T-helper 17 cell (primary cell): ENCODE measurements around the gene CDKN3. TPM values are rescaled to one million over a fixed set of nuclear protein-coding genes. Genes with fewer than 3 reads are reported as not detected.

ENCODE experiments used
- ATAC-seq: fragments of 150-1000 bp; cut with Tn5 transposase; 2 replicates; pipeline ENCODE4 v1.10.0; 2021; ENCODE audit warnings: mild to moderate bottlenecking, moderate library complexity
- DNase-seq, 3 donors: peaks; one replicate each; pipeline versions ENCODE4 v3.0.0 to v3.0.0-alpha.2; 2020 to 2021
- H3K9me3 ChIP-seq: one replicate; pipeline ENCODE4 v1.7.0; 2013; ENCODE audit warnings: low read length, mild to moderate bottlenecking; ENCODE audit not compliant: control insufficient read depth, poor library complexity, severe bottlenecking
- H3K27ac Mint-ChIP-seq: one replicate; pipeline ENCODE4 v1.8.0; 2022; ENCODE audit warnings: mild to moderate bottlenecking, moderate library complexity, mixed read lengths
- H3K27me3 Mint-ChIP-seq: one replicate; pipeline ENCODE4 v1.8.0; 2022; ENCODE audit warnings: mixed read lengths
- H3K36me3 Mint-ChIP-seq: one replicate; pipeline ENCODE4 v1.8.0; 2022; ENCODE audit warnings: low read depth, mixed read lengths
- H3K4me1 Mint-ChIP-seq: one replicate; pipeline ENCODE4 v1.8.0; 2022; ENCODE audit warnings: mild to moderate bottlenecking, mixed read lengths
- H3K4me3 Mint-ChIP-seq: one replicate; pipeline ENCODE4 v1.8.0; 2022; ENCODE audit warnings: mild to moderate bottlenecking, moderate library complexity, mixed read lengths
- total RNA-seq, 4 donors: library from RNA in 2 of 4; stranded (reverse) in 2 of 4; gene quantifications; one replicate each; pipeline ENCODE4 v1.2.3 and lab custom pipeline; 2022 to 2026

Gene CDKN3
- total RNA-seq (1 to 10 TPM; 1.1 to 1.5 TPM), total RNA-seq (lab: John Stamatoyannopoulos, UW) (0.90 to 2.0 reads per million in 2 donors)

- Mint-ChIP-seq H3K27ac (peak within 1 kb of the TSS; percentile 61), H3K4me1 (peaks cover 14% of the 10 kb centered on the region), H3K4me3 (peak within 1 kb of the TSS; percentile 92), H3K27me3 (peaks cover 4% of the 10 kb centered on the region), H3K36me3 (no peaks in the 10 kb centered on the region)
- DNase-seq (peak; percentile 92 to 96 (median 96)), ATAC-seq (peak; percentile 95)
- H3K9me3 ChIP-seq: no peaks in the 10 kb centered on the region
Observed at GRCh38 chr14:54396493-54397335, at the start of gene CDKN3. TSS of gene CDKN3 (plus strand) at chr14:54397007. CDS start at chr14:54397069, 62 bp downstream.

DNA sequence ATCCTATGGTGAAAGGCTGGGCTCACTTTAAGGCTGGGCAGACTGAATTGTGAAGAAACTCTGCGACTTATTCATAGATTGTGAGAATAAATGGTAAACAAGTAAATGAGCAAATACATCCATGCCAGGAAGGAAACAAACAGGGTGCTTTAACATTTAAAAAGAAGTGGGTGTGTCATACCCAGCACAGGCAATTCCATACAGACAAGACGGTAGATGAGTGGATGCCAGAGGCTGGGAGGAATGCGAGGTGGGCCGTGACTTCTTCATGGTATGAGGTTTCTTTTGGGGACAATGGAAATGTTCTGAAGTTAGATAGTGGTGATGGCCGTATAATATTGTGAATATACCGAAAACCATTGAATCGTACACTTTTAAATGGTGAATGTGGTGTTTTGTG is 49.8 kb upstream of the CDKN3 start:
- DNase-seq (no peak), ATAC-seq (no peak)
- Mint-ChIP-seq H3K4me1 (peaks cover 6% of the 10 kb centered on the region), H3K27me3 (peaks cover 30% of the 10 kb centered on the region), H3K27ac (no peak overlapping the region), H3K4me3 (peak overlapping the region; percentile 41), H3K36me3 (peaks cover 3% of the 10 kb centered on the region)
- no peaks in the 10 kb centered on the region for H3K9me3 ChIP-seq

GRCh38 chr14:54348001-54348611 is 48.7 kb upstream of the CDKN3 start:
- Mint-ChIP-seq H3K36me3 (peaks cover 3% of the 10 kb centered on the region), H3K4me1 (peaks cover 6% of the 10 kb centered on the region), H3K27ac (no peak overlapping the region), H3K27me3 (peaks cover 35% of the 10 kb centered on the region), H3K4me3 (no peak overlapping the region)
- DNase-seq (no peak), ATAC-seq (no peak)
- H3K9me3 ChIP-seq: no peaks in the 10 kb centered on the region

DNA sequence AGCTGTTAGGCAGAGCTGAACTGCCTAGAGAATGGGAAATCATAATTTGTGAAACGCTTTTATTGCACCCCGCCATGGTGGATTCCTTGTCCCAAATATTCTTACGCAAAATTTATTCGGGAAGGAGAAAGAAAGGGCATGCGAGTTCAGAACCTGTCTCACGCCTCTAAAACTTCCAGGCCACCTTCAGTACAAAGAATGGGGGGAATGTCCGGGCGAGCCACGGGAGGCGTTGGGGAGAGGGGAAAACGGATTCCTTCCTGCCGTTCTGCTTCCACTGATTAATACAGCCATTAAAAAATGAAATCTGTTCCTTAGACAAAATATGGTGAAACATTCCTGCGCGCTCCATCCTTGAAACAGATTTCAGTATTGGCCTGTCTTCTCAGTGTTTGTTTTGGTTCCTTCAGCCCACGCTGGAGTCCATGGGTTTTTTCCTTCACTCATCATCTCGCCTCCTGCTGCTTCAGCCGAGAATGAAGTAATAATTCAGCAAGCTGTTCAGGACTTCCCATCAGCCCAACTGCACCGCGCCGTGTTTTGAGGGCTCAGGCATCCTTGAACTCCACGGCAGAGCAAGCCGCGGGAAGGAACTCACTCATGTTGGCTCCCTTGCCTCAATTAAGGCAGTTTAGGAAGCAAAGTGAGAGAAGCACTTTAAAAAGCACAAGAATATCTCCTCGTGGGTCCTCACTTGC is 47.7 kb upstream of the CDKN3 start:
- no peak overlapping the region for H3K4me3 Mint-ChIP-seq
- peaks cover 6% of the 10 kb centered on the region for H3K4me1 Mint-ChIP-seq
- peaks cover 45% of the 10 kb centered on the region for H3K27me3 Mint-ChIP-seq
- H3K36me3 Mint-ChIP-seq: peaks cover 3% of the 10 kb centered on the region
- DNase-seq (no peak), ATAC-seq (no peak)
- H3K27ac Mint-ChIP-seq: no peak overlapping the region
- H3K9me3 ChIP-seq: no peaks in the 10 kb centered on the region

DNA sequence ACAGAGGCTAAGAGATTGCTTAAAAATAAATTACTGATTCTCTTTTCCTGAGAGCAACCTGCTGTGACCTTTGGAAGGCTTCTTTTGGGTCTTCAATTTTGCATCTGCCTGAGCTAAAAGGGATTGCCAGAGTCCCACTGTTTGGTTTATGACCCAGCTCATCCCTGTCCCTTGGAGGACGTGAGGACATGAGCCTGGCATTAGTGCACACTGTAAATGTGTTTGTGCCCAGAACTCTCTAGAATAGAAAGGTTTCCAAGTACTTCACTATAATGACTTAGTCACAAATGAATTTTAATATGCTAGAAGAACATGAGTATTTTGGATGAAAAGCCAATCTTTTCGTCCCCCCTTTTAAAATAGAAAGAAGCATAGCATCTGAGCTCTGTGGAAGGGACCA is 47.1 kb upstream of the CDKN3 start:
- Mint-ChIP-seq H3K4me1 (peaks cover 3% of the 10 kb centered on the region), H3K4me3 (no peak overlapping the region), H3K27me3 (peaks cover 49% of the 10 kb centered on the region), H3K27ac (no peak overlapping the region), H3K36me3 (peaks cover 3% of the 10 kb centered on the region)
- DNase-seq (no peak), ATAC-seq (no peak)
- no peaks in the 10 kb centered on the region for H3K9me3 ChIP-seq

DNA sequence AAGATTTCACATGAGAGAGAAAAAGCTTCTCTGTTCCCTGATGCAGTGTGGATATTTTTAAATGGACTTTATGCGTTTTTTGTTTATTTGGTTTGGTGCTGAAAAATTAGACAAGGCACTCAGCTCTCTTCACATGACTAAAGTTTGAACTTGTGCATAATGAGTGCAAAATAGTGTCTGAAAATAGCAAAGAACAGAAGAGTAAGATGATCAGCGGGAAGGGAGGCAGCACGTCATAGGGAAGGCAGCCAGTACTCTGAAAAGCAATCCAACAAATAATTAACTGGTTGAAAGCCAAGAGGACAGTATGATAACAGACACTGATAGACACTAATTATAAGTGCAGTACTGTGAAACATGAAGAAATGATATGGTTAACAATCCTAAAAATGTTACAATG is 46.6 kb upstream of the CDKN3 start:
- no peak overlapping the region for H3K4me3 Mint-ChIP-seq
- H3K9me3 ChIP-seq: no peaks in the 10 kb centered on the region
- ATAC-seq (no peak), DNase-seq (no peak)
- H3K4me1 Mint-ChIP-seq: no peaks in the 10 kb centered on the region
- H3K36me3 Mint-ChIP-seq: peaks cover 3% of the 10 kb centered on the region
- peaks cover 50% of the 10 kb centered on the region for H3K27me3 Mint-ChIP-seq
- no peak overlapping the region for H3K27ac Mint-ChIP-seq

- DNase-seq (no peak), ATAC-seq (no peak)
- Mint-ChIP-seq H3K27me3 (peaks cover 67% of the 10 kb centered on the region), H3K4me1 (no peaks in the 10 kb centered on the region), H3K27ac (no peak overlapping the region), H3K36me3 (peaks cover 3% of the 10 kb centered on the region), H3K4me3 (no peak overlapping the region)
- H3K9me3 ChIP-seq: no peaks in the 10 kb centered on the region
Observed at GRCh38 chr14:54353266-54353665, 43.5 kb upstream of the CDKN3 start.

DNA sequence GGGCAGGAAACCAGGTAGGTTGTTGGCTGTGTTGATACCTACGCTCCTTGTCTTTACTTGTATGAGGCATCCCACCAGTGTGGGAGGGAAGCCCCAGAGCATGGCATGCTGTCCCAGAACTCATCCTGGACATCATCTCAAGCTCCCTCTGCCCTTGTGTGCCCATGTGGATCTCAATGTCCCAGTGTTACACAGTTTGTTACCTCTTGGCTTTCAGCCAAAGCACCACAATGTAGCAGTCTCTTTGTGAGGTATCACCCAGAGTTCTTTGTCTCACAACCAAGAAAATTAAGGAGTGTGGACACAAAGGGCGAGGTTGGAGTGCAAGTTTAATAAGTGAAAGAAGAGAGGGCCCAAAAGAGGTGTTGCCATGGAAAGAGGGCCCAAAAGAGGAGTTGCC is 43.1 kb upstream of the CDKN3 start:
- Mint-ChIP-seq H3K36me3 (peaks cover 3% of the 10 kb centered on the region), H3K4me3 (no peak overlapping the region), H3K4me1 (no peaks in the 10 kb centered on the region), H3K27me3 (peaks cover 68% of the 10 kb centered on the region), H3K27ac (no peak overlapping the region)
- H3K9me3 ChIP-seq: no peaks in the 10 kb centered on the region
- DNase-seq (no peak), ATAC-seq (no peak)

GRCh38 chr14:54354096-54354495 is 42.7 kb upstream of the CDKN3 start:
- H3K4me3 Mint-ChIP-seq: no peak overlapping the region
- no peak for DNase-seq
- H3K27ac Mint-ChIP-seq: no peak overlapping the region
- ATAC-seq: no peak
- H3K27me3 Mint-ChIP-seq: peaks cover 71% of the 10 kb centered on the region
- H3K4me1 Mint-ChIP-seq: no peaks in the 10 kb centered on the region
- peaks cover 3% of the 10 kb centered on the region for H3K36me3 Mint-ChIP-seq
- no peaks in the 10 kb centered on the region for H3K9me3 ChIP-seq

DNA sequence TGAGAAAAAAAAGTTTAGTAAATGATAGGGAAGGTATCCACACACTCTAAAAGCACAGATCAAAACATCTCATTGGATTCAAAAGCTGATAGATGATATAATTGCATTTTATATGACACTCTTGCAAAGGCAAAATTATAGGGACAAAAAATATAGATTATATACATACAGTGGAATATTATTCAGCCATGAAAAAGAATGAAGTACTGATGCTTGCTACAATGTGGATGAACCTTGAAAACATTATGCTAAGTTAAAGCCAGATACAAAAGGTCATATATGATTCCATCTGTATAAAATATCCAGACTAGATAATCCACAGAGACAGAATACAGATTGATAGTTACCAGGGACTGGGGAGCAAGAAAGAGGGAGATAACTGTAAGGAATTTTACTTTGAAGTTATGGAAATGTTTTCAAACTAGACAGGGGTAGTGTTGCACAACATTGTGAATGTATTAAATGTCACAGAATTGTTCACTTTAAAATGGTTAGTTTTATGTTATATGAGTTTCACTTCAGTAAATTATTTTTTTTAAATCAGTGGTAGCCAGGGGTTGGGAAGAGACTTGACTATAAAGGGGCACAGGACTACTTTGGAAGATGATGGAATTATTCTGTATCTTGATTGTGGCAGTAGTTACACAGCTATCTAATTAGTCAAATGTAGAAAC is 41.7 kb upstream of the CDKN3 start:
- ATAC-seq: no peak
- peaks cover 6% of the 10 kb centered on the region for H3K36me3 Mint-ChIP-seq
- no peak overlapping the region for H3K27ac Mint-ChIP-seq
- peaks cover 70% of the 10 kb centered on the region for H3K27me3 Mint-ChIP-seq
- H3K4me3 Mint-ChIP-seq: no peak overlapping the region
- DNase-seq: no peak
- no peaks in the 10 kb centered on the region for H3K9me3 ChIP-seq
- no peaks in the 10 kb centered on the region for H3K4me1 Mint-ChIP-seq

DNA sequence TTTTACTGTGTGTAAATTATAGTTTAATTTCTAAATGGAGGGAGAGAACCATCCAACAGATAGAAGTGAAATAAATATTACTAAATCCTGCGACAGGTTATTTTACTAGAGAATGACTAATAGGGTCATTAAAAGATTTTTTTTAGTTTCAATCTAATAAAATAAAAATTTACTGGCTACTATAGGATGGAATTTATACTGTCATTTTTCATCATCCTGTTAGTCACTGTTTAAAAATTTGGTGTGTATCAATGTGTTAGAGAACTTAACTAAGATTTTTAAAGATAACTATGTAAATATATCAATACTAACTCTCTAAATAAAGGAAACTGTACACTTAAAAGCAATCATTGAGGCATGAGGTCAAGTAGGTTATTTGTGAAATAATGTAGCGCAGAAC is 41.1 kb upstream of the CDKN3 start:
- Mint-ChIP-seq H3K4me1 (no peaks in the 10 kb centered on the region), H3K27ac (no peak overlapping the region), H3K36me3 (peaks cover 3% of the 10 kb centered on the region), H3K27me3 (peaks cover 73% of the 10 kb centered on the region), H3K4me3 (no peak overlapping the region)
- no peaks in the 10 kb centered on the region for H3K9me3 ChIP-seq
- no peak for ATAC-seq
- no peak for DNase-seq

DNA sequence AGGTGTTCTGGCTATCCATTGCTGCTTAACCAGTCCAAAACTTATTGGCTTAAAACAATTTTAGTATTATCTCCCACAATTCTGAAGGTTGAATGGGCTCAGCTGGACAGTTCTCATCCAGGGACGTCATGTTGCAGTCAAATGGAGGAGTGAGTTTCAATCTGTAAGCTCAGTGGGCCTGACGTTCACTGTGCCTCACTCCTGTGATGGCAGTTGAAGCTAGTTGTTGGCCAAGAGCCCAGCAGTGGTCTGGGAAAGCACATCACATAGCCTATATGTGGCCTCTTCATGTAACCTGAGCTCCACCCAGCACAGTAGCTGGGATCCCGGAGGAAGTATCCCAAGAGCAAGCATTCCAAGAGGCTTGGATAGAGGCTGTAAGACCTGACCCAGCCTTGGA is 40.6 kb upstream of the CDKN3 start:
- ATAC-seq (no peak), DNase-seq (no peak)
- no peak overlapping the region for H3K27ac Mint-ChIP-seq
- H3K36me3 Mint-ChIP-seq: peaks cover 3% of the 10 kb centered on the region
- peaks cover 78% of the 10 kb centered on the region for H3K27me3 Mint-ChIP-seq
- no peaks in the 10 kb centered on the region for H3K9me3 ChIP-seq
- H3K4me1 Mint-ChIP-seq: no peaks in the 10 kb centered on the region
- no peak overlapping the region for H3K4me3 Mint-ChIP-seq

GRCh38 chr14:54360667-54361066 is 36.1 kb upstream of the CDKN3 start:
- no peaks in the 10 kb centered on the region for H3K9me3 ChIP-seq
- H3K4me1 Mint-ChIP-seq: peaks cover 7% of the 10 kb centered on the region
- DNase-seq (no peak), ATAC-seq (no peak)
- H3K4me3 Mint-ChIP-seq: no peak overlapping the region
- peaks cover 6% of the 10 kb centered on the region for H3K36me3 Mint-ChIP-seq
- H3K27me3 Mint-ChIP-seq: peaks cover 73% of the 10 kb centered on the region
- no peak overlapping the region for H3K27ac Mint-ChIP-seq
